ENCODE data around the gene ZGPAT.

ZGPAT gene

GRCh38 chr20:63782521-63782971, 74.7 kb downstream of the ZGPAT start:
- DNase-seq (ENCODE audit: low read depth in 2 of 2): no peak

GRCh38 chr20:63783970-63784369, 76.1 kb downstream of the ZGPAT start:
- DNase-seq (ENCODE audit: low read depth in 2 of 2): no peak

GRCh38 chr20:63785691-63786131, 77.9 kb downstream of the ZGPAT start:
- DNase-seq (ENCODE audit: low read depth in 2 of 2): no peak
